ENCODE results near the gene SKIL.

Gene SKIL

DNA sequence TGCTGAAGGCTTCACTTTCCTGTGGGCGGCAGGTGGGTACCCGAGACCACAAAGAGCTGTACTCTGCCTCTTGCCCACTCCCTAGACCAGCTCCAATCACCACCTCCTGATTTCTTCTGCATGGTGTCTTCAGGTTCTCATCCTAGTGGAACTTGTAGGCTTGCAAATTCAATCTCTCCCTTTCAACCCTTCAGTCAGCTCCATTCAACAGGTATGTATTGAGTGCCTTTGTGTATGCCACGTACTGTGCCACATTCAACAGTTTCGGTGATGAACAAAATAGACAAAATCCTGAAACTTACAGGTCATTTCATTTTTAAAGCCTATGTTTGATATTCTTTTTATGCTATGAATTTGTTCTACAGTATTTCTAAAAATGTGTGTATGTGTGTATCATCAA lies 55.8 kb downstream of the SKIL start:
- DNase-seq: no peak

DNA sequence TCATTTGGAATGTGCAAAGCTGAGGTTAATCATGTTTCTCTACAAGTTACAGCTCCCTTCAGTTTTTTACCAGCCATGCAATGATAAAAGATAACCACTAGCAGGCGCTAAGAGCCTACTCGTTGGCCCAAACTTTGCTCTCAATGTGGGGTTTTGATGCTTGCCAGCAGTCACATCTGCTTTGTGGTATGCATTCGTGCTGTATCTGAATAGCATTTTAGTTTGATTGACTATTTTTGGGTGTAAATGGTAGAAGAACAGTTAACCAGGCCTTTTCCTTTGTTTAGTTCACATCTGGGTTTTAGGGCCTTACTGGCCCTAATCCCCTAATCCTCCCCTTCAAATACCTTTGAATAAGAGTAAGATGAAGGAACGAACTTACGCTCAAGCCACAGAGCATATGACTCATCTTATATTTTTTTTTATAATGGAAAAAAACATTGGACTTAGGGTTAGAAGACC lies 56.7 kb downstream of the SKIL start:
- DNase-seq: peak; percentile 17

DNA sequence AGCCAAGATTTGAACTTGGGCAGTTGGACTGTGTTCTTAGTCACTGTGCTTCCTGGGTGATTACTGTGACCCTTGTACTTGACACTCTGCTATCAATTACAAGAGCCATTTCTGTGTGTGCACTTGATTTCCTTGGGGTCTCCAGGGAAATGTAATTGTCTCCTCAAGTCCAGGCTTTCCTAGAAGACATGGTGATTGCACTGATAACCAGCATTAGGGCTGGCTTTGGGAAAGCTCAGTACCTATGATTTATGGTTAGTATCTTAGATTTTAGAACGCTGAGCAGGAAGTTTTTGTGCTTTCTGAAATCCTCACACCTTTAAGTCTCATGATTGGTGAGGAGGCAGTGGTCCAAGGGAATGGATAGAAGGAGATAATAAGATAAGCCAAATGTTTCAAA lies 59.6 kb downstream of the SKIL start:
- DNase-seq: no peak

DNA sequence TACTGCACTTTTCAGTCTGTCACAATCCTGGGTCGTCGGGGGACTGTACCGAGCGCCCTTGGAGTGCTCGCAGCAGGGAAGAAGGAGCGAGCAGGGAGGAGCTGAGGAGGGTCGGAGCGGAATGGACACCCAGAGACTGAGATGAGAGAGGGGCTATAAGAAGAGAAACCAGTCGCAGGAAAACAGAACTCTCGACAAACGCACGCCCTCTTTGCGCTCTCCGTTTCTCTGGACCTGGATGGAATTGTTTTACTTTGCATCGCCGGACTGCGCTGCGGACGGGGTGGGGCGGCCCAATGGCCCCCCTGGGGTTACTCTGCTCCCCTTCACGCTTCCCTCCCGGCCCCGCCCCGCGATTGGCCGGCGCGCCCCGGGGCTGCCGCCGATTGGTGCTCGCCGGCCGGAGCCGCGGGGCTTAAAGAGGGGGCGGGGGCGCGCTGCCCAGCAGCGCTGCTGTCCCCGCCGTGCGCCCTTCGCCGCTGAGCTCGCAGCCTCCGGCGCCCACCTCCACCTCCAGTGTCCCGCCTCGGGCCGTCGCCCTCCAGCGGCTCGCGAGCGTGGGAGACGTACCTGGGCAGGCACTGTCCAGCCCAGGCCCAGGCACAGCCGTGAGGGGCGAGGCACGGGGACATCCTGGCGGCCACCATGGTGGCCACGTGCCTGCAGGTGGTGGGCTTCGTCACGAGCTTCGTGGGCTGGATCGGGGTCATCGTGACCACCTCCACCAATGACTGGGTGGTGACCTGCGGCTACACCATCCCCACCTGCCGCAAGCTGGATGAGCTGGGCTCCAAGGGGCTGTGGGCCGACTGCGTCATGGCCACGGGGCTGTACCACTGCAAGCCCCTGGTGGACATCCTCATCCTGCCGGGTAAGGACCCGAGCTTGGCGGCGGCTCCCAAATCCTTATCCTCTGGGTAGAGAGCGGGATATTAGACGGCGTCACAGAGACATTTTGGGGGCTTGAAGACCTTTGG lies 61.2 kb downstream of the SKIL start, which contains the start of gene CLDN11:
Gene CLDN11, plus strand, starts transcription at position 447 of the 977 bp plus-strand sequence. Its CDS starts 199 bp downstream, at position 646.
- no peak for DNase-seq

DNA sequence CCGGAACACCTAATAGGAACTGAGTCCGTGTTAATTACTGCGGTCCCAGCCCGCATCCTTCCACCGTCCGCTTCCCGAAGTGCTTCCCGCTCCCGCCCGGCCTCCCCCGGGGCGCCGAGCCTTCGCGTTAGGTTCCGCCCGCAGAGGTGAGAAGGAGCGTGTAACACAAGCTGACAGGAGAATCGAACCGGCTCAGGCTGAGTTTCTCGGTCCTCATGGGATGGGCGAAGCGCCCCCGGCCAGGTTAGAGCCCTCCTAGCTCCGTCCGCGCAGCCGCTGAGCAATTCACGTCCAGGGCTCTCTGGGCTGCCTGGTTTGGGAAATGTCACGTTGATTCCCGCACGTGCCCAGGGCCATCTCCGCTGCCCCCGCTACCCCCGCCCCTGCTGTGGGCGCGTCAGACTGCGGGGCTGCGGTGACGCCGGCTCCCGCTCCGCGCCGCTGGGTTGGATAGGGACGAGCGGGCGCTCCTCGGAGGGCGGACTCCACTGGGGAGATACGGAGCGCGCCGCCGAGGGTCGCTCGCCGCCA lies 62.1 kb downstream of the SKIL start:
- DNase-seq: no peak

DNA sequence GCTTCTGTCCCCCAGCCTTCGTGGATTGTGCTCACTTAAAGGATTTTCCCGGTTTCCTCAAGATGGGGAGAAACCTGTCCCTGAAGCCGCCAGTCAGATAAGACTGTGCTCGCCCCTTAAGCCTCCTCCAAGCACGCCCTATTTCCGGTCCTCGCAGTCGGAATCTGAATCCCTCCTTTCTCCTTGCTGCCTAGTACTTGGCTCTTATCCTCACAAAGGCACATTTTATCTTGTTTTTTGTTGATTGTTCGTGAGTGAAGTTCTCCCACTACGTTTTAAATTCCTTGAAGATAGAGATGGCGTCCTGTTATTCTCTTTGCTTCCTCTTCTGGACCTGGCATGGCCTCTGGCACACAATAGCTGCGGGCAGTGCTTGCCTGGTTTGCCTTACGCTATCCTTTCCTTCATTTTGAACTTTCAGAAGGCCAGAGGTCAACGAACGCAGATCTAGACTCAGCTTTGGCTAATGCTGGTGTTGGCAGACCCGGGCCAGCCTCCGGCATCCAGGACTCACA lies 62.8 kb downstream of the SKIL start:
- DNase-seq: no peak

DNA sequence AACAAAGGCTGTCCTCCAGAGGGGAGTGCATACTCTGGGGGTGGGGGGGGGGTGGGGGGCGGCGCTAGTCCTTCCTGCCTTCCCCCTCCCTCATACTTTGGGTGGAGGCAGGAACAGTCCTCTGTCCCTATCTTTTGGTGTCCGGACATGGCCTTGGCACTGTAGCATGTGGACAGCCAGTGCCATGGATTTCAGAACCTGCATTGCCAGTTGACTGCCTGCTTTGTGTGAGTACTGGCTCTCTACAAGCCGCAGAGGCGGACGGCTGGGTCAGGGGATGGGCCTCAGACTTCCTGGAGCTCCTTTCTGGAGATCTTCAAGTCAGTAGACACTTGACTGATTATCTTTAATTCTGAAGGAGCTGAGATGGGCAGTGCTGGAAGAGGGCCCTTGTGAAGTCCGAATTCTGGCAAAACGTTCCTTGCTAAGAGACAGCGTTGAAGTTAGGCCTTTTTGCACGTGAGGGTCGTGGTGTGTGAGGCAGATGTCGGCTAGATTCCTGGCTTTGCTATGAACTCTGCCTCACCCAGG lies 63.7 kb downstream of the SKIL start:
- no peak for DNase-seq

DNA sequence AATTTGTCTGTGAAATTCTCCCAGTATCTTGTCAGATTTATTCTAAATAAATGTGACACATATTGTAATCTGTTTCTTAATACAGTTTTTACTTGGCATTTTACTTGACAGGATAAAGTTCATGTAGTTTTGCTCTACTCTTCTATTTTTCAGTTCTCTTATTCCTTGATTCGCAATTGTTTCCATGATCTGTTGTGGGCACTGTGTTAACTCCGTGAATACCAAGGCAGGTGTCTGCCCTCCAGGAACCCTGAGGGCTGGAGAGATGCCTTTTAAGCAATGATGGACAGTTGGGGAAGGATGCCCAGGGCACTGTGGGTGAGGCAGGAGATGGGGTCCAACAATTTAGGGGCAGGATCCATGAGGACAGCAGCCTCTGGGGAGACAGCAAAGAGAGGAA lies 64.2 kb downstream of the SKIL start:
- DNase-seq: no peak

DNA sequence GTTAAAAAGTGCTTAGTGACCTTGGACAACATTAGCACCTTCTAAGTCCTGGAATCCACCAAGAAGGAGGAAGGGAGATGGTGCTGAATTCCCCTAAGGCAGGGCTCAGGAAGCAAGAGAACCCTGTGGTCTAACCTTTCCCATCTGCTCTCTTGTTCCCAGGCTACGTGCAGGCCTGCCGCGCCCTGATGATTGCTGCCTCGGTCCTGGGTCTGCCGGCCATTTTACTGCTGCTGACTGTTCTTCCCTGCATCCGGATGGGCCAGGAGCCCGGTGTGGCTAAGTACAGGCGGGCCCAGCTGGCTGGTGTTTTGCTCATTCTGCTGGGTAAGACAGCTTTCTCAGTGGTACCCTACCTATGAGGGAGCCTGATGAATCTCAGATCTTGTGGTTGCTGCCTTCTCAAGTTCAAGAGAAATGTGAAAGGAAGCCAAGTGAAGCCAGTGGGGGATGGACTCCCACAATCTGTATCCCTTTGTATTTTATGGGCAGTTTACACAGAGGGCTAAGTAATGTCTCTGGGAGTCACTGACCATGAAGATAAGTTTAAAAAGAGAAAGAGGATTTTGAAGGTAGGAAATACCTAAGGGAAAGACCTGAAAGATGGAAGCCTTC lies 65.6 kb downstream of the SKIL start:
- no peak for DNase-seq

DNA sequence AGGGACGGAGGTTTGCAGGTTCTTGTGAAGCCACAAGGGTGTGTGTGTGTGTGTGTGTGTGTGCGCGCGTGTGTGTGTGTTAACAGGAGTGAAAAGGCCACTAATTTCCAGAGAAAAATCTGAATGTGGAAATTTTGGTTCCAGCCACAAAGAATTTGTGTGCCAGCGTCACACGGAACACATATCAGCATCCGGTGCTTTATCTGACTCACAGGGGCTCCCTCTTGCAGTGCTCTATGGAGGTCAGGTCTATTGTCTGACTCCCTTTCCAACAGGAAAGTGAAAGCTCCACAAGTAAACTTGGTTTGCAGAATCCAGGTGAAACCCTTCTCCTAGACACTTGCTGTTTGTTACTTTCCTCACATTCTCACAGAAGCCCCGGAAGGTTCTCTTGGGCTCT lies 67.4 kb downstream of the SKIL start:
- no peak for DNase-seq

DNA sequence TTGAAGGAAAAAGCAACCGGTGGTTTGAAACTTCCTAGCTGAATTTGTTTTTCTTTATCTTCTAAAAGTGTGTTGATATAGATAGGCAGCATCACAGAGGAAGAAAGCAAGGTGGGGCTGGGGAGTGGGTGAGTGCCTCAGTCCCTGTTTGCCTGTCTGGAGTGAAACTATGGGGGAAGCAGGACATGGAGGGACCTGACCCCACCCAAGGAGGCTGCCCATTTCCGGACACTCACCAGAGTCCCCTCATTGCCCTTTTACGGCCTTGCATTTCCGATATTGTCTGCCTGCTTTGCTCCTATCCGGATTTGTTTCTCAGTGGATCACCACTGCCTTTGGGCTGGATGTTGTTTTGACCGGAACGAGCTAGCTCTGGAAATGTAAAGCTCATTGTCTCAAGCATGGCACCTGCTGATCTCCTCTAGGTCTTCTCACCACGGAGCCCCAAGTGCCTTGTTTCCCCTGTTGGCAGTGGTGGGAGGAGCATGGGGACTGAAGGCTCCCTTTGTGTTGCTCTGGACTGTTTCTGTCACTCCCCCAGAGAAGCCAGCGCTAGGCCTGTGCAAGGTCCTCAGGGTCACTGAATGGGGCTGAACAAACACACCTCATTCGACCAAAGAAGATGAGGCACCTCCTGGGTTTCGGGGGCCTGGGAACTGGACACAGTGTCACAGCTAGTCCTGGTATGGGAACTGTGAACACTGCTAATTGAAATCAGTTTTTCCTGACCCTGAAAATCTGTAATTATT lies 68.2 kb downstream of the SKIL start:
- no peak for DNase-seq

DNA sequence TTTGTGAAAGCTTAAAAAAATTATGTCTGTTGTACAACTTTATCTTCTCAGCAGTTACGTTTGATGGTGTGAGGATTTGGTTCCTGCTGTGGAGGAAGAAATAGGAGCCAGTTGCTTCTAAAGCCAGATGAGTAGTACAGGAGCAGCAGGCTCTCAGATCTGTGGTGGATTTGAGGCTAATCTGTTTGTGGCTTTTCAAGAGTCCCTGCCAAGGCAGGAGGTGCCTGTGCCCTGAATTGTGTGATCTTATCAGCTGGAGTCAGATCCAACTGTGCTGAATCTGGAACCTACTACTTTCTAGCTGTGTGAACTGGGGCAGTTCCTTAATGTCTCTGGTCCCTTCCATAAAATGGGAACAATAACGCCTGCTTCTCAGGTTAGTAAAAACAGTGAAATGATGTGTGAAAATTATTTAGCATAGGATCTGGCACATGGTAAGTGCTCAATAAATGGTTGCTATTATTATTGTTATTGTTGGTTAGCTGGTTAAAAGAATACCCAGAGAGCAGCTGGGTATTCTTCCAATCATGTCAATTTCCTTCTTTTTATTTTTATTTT lies 68.8 kb downstream of the SKIL start:
- DNase-seq: no peak

DNA sequence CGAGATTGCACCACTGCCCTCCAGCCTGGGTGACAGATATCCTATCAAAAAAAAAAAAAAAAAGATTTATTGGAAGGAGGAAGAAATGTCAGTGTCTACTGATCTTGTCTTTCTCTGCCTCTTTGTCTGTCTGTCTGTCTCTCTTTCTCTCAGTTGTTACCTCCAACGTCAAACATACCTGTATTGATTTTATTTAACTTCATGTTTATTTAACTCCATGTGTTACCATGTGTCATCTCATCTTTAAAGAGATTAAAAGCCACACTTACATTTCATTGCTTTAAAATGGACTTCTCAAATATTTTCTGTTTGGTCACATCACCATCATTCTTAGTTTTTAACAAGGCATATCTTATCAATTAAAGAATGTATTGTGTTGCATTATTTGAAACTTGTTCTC lies 70.6 kb downstream of the SKIL start:
- no peak for DNase-seq

DNA sequence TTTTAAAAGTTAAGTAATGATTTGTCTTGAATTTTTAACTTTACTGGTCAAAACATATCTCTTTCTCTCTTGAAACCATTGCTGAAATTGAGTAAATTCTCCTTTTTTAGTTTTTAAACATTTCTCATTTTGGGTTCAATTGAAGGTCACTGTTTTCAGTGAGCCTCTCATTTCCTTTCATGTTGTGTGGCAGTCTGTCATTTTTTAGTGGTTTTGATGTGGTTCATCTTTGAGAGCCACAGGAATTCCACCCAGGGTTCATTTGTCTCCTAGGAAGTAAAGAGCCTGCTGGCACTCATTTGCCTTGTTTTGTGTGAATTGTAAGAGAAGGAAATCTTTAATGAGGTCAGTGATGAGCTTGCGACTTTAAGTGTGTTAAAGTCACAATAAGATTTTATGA lies 71.5 kb downstream of the SKIL start:
- no peak for DNase-seq

DNA sequence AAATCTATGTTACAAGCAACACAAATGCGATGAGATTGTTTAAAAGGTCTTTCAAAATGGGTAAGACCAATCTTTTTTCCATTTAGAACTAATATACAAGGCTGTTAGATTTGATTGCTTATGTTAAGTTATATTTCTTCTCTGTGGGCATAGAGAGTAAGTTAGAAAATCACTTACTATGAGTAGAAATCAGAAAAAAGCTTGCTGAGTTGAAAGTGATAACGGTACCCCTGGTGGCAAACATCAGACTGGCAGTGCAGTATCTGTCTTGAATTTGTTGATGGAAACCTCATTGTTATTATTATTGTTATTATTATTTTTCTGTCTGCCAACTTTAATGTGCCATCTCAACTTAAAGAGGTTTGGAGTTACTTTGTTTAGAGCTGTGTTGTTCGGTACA lies 73.5 kb downstream of the SKIL start:
- no peak for DNase-seq

DNA sequence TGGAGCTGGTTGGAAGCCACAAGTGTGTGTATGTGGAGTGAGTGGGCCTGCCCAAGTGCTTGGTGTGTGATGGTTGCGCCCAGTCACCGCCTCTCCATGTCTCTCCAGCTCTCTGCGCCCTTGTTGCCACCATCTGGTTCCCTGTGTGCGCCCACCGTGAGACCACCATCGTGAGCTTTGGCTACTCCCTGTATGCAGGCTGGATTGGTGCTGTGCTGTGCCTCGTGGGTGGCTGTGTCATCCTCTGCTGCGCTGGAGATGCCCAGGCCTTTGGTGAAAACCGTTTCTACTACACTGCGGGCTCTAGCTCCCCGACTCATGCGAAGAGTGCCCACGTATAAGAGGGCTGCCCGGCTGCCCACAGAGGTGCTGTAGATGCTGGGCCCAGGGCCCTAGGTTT lies 74.9 kb downstream of the SKIL start:
- DNase-seq: no peak

DNA sequence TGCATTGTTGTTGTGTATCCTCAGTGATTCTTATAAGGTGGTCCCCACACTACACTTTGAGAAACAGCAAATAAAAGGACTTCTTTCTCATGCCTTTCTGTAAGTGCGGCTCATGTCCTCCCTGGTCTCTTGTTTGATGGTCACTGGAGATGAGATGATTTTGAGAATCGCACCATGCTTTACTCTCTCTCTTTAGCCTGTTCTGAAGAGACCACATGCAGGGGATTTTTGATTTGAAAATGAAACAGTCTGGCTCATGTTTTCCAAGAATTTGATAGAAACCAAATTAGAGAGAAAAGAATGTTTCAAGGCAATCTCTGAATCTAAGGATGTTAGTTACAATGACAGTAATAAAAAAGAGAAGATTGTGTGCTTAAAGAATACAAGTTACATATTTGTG lies 79.2 kb downstream of the SKIL start:
- DNase-seq: no peak

DNA sequence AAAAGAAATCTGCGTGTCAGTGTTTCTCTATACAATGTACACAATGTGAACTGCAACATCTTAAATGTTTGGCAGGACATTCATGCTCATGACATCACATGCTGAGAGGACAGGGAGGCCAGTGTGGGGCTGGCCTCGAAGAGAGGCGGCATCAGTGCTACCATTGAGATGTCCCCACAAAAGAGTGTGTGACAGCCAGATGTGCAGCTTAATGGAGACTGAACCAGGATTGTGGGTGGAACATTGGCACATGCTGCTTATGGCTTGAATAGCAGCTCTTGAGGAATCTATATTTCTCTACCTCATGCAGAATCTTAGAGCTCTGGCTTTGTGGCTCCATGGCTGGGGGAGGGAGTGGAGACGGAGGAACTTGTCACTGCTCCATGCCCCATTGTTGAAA lies 79.7 kb downstream of the SKIL start:
- DNase-seq: no peak

DNA sequence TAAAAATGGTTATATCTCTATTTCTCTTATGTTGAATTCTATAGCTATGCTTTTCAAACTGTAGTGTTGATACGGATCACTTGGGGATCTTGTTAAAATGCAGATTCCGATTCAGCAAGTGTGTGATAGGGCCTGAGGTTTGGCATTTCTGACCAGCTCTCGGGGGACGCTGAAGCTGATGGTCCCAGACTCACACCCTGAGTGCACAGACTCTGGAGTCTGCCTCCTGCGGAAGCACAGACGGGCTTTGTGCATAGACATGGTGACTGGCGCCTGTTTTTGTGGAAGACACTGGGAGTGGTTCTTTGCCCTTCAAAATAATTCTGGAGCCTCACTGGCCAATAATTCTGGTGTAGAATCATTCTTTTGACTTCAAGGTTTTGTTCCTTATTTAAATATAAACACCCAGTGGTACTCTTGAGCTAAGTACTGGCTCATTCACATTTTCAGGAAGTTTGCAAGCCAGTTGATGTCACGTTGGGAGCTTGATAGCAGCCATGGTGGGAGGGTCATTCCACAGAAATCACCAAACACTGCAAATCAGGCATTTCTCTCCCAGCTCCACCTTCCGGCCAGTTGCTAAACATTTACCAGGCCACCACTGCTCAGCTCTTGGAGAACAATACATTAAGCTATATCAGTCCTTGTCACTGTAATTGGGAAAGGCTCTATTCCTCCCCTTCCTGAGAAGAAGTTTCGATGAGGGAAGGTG lies 80.3 kb downstream of the SKIL start:
- DNase-seq: no peak

DNA sequence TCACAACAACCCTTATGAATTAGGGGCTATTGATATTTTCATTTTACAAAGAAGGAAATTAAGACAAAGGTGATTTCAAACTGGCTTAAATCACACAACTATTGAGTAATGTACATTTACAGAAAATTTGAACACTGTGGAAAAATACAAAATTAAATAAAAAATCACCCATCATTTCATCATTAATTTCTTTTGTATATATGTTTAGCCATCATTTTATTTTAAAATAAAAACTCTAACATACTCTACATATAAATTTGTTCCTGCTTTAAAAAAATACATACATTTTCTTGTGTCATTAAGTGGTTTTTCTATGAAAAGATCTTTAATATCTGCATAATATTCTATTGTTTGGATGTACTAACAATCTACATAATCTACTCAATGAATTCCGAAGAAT lies 81.3 kb downstream of the SKIL start:
- no peak for DNase-seq

DNA sequence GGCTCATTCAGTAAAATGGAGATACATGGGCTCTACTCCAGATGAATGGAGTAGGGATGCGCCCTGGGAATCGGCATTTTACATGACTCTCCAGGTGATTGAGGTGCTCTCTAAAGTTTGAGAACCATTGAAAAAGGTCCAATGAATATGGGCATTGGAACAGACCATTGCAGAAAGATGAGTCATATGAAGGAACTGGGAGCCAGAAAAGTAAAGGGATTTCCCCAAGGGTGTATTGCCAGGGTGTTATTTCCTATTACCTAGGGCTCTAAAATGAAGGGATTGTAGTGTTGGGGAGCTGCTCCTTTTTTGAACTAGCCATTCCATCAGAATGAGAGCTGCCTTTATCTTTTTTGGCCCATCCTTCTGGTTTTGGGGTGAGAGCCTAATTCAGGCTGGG lies 82.8 kb downstream of the SKIL start:
- no peak for DNase-seq

DNA sequence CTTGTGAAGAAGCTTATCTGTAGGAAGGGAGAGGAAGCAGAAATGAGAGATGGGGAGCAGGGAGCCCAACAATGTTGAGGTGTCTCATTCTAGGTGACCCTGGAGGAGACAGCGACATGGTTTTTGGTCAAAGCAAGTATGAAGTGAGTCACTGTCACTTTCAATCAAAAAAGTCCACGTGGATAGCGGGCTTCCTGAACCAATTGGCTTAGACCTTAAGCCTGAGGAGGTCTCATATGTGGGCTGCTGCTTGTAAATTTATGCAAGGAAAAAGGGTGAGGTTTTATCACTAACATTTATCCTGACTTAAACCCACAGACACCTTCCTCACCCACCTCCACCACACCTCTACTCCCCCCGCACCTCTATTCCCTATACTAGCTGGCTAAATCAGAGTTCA lies 83.9 kb downstream of the SKIL start:
- DNase-seq: no peak
